ENCODE data around the gene SEC61A1.

Gene SEC61A1

DNA sequence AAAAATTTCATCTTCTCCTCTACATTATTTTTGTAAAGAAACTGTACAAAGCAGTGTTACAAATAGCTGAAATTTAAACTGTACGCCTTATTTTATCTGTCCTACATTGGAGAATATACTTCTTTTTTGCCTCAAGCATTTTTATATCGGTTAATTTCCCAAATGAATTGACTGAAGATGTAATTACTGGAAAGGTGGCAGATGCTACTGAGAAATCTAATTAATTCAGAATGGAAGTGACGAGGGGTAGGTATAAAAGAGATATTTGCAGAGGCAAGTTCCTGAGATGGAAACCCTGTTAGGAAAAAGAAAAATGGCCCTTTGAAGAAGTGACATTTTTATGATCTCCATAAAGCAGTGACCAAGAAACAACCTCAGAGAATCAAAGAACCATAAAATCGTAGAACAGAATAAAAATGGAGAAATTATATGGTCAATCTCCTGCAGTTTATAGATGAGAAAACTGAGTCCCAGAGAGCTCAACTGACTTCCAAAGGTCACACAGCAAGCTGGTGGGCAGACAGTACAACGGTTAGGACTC, 51.0 kb downstream of the SEC61A1 start:
- DNase-seq (ENCODE audit: low read depth), result no peak
- TF ChIP-seq, protein P1, sequence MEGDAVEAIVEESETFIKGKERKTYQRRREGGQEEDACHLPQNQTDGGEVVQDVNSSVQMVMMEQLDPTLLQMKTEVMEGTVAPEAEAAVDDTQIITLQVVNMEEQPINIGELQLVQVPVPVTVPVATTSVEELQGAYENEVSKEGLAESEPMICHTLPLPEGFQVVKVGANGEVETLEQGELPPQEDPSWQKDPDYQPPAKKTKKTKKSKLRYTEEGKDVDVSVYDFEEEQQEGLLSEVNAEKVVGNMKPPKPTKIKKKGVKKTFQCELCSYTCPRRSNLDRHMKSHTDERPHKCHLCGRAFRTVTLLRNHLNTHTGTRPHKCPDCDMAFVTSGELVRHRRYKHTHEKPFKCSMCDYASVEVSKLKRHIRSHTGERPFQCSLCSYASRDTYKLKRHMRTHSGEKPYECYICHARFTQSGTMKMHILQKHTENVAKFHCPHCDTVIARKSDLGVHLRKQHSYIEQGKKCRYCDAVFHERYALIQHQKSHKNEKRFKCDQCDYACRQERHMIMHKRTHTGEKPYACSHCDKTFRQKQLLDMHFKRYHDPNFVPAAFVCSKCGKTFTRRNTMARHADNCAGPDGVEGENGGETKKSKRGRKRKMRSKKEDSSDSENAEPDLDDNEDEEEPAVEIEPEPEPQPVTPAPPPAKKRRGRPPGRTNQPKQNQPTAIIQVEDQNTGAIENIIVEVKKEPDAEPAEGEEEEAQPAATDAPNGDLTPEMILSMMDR (conservative IDR thresholded peaks at IDR 0.05; ENCODE audit: low read depth, low read length), result no peak

DNA sequence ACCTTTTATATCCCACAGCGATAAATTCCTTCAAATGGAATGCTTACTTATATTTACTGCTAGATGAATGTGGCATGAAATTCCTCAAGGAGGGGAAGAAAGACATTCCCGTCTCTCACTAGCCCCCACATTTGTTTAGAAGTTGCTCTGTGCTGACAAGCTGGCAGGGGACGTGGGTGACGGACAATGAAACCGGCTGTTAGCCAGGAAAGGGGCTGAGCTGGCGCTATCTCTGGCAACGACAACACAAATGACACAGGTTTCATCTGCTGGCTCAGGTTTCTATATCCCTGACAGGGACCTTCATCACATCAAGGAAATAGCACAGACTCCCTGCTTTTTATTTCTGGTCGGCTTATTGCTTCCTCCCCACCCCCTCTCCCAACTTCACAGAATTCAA, 55.6 kb downstream of the SEC61A1 start:
- TF ChIP-seq, protein P1 (conservative IDR thresholded peaks at IDR 0.05; ENCODE audit: low read depth, low read length), result no peak
- DNase-seq (ENCODE audit: low read depth), result no peak
- H3K4me3 ChIP-seq (ENCODE audit: low read depth, low read length), result no peak overlapping the region

More for the DNA sequence above, 51.0 kb downstream of the SEC61A1 start:
- no peak overlapping the region for H3K4me3 ChIP-seq (ENCODE audit: low read depth, low read length)

GRCh38 chr3:128111147-128111546, 58.9 kb downstream of the SEC61A1 start:
- DNase-seq (ENCODE audit: low read depth), result no peak
- H3K4me3 ChIP-seq (ENCODE audit: low read depth, low read length), result no peak overlapping the region
- TF ChIP-seq, protein P1 (conservative IDR thresholded peaks at IDR 0.05; ENCODE audit: low read depth, low read length), result no peak

DNA sequence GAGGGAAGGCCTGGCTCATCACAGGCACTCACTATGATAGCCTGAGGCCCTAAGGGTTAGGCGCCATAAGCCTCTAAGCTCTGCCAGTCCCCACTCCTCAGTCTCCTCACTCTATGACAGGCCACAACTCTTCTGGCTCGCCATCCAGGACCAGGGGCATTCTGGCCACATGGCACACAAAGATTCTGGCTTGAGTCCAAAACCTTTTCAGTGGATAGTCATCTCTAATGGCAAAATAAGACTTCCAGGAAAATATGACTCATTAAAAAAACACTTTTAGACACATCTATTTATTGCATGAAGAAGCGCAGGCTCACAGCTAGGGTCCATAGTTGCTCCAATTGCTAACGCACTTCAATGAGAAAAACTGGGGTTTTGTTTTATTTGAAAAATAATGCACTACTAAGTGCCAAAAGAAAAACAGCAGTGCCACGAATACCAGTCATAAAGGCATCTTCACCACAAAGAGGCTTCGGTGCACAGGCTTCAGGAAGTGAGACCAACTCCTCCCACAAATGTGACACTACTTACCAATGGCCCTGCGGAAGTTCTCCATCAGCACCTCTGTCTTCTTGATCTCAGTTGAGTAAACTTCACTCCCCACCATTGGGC, 60.2 kb downstream of the SEC61A1 start:
- DNase-seq (ENCODE audit: low read depth), result peak; percentile 93
- no peak overlapping the region for H3K4me3 ChIP-seq (ENCODE audit: low read depth, low read length)
- TF ChIP-seq, protein P1 (conservative IDR thresholded peaks at IDR 0.05; ENCODE audit: low read depth, low read length), result peak; percentile 38

- TF ChIP-seq, protein P1 (conservative IDR thresholded peaks at IDR 0.05; ENCODE audit: low read depth, low read length), result no peak
- no peak overlapping the region for H3K4me3 ChIP-seq (ENCODE audit: low read depth, low read length)
- no peak for DNase-seq (ENCODE audit: low read depth)
Observed at GRCh38 chr3:128113817-128114794, 61.9 kb downstream of the SEC61A1 start.
